Effector memory CD8-positive, alpha-beta T cell (primary cell): Measurements from ENCODE around the gene LRRC37A.
"Not testable (repeated sequence)": the region's sequence is repeated elsewhere in the genome, so short reads cannot be mapped to it uniquely, and the experiment has no call there.

Experiments used
- ATAC-seq: fragments of 150-1000 bp; cut with Tn5 transposase; replicated peaks from 2 replicates; pipeline ENCODE4 v1.10.0; 2021; ENCODE audit warnings: mild to moderate bottlenecking, moderate library complexity
- DNase-seq, 3 experiments: peaks; one replicate each; pipeline ENCODE4 v3.0.0; 2021
- H3K27ac Mint-ChIP-seq, 2 donors: one replicate each; pipeline ENCODE4 v1.8.0; 2022; ENCODE audit warnings: mild to moderate bottlenecking in 2 of 2, mixed read lengths in 2 of 2, moderate library complexity in 2 of 2
- H3K27me3 Mint-ChIP-seq, 2 donors: one replicate each; pipeline ENCODE4 v1.8.0; 2022; ENCODE audit warnings: mixed read lengths in 2 of 2
- H3K36me3 Mint-ChIP-seq: one replicate; pipeline ENCODE4 v1.8.0; 2022; ENCODE audit warnings: mild to moderate bottlenecking, moderate library complexity, mixed read lengths; ENCODE audit not compliant: insufficient read depth
- H3K4me1 Mint-ChIP-seq, 2 donors: one replicate each; pipeline ENCODE4 v1.8.0; 2022; ENCODE audit warnings: low read depth in 2 of 2, mixed read lengths in 2 of 2
- H3K4me3 Mint-ChIP-seq, 2 donors: one replicate each; pipeline ENCODE4 v1.8.0; 2022; ENCODE audit warnings: mild to moderate bottlenecking in 2 of 2, mixed read lengths in 2 of 2, moderate library complexity in 2 of 2
- H3K9me3 Mint-ChIP-seq, 2 donors: one replicate each; pipeline ENCODE4 v1.8.0; 2022; ENCODE audit warnings: mixed read lengths in 2 of 2

Gene LRRC37A

DNA sequence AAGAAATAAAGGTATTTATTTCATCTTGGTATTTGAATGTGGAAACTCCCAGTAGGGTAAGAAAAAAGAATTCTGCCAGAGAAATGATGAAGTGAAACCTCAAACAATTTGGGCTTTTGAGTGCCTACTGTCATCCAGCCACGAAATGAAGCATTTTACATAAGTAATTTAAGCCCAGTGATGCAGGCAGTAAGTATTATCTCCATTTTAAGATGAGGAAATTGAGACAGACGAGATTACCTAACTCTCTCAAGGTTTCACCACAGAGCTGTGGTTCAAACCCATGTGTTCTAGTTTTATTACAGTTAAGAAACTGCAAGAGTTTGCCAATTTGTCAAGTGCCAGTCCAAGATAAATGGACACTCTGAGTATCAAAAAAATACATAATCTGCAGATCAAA lies 53.4 kb downstream of the LRRC37A start:
- not testable (repeated sequence) for H3K36me3 Mint-ChIP-seq, DNase-seq, H3K9me3 Mint-ChIP-seq, H3K27me3 Mint-ChIP-seq, H3K27ac Mint-ChIP-seq, H3K4me1 Mint-ChIP-seq, H3K4me3 Mint-ChIP-seq
- peak; percentile 65 for ATAC-seq

DNA sequence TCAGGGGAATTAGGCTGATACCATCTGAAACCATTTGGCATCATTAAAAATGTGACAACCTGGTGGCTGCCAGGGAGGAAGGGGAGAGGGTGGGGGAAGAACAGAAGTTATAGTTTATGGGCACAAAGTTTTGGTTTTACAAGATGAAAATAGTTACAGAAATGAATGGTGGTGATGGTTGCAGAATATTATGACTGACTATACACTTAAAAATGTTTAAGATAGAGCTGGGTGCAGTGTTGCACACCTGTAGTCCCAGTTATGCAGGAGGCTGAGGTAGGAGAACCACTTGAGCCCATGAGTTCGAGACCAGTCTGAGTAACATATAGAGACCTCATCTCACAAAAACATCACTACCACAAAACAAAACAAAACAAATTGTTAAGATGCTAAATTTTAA lies 54.1 kb downstream of the LRRC37A start:
- not testable (repeated sequence) for H3K27me3 Mint-ChIP-seq, DNase-seq, H3K36me3 Mint-ChIP-seq, H3K9me3 Mint-ChIP-seq, H3K4me3 Mint-ChIP-seq, H3K27ac Mint-ChIP-seq, ATAC-seq, H3K4me1 Mint-ChIP-seq

DNA sequence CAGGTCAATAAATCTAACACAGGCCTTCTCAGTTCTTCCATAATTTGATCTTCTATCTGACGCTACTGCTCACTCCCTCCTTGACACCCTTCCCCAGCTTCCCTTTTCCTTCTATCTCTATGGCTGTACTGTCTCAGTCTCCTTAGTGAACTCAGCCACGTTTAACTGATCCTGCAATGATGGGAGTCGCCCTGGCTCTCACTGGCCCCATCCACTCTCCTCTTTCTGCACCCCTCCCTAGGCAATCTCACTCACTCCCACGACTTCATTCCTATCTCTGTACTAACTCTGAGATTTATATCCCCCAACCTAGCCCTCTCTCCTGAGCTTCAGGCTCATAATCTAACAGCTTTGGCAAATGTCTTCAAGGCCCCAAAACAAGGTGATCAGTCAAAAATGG lies 58.9 kb downstream of the LRRC37A start:
- not testable (repeated sequence) for H3K4me1 Mint-ChIP-seq, H3K36me3 Mint-ChIP-seq, DNase-seq, ATAC-seq, H3K9me3 Mint-ChIP-seq, H3K27me3 Mint-ChIP-seq, H3K27ac Mint-ChIP-seq, H3K4me3 Mint-ChIP-seq

DNA sequence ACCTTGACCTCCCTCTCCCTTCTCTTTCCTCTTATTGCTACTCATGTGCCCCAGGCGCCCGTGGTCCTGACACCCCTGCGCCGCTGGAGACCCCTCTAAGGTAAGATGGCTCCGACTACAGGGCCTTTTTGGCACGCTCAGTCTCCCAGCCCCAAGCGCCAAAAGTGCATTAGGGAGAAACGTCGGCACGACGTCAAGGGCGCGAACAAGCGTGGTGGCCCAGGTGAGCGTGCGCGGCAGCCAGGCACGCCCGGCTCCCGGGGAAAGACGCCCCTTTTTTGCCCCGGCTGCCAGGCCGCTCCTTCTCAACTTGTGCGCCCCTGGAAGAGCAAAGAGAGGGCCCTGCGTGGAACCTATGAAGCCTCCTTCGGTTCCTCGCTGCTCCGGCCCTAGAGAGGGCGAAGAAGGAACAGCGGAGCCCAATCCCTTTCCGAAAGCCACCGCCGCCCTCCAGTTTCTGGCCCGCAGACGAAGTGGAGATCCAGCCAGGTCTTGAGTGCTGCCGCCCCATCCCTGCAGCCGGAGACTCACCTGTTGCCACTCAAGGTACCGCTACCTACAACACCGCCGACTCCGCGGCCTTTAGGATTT lies 66.3 kb downstream of the LRRC37A start:
- not testable (repeated sequence) for DNase-seq, H3K27ac Mint-ChIP-seq

DNA sequence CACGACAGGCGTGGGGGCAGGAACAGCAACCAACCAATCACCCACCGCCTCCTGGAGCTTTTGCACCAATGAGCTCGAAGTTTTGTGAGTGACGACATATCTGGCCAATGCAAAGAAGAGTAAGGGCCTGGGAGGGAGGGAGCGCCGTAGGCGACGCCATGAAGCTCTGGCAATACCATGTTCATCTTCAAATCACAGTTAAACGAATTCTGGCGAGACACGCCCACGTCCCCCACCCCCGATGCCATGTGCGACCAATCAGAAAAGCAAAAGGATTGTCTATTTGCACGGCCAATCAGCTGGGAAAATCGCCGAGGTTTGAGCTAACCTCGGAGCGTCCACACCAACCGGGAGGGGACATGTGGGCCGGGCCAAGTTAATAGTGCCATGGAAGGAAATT lies 66.8 kb downstream of the LRRC37A start, which contains the start of gene ARL17B:
ARL17B (minus strand) TSS at position 12 of the 400 bp plus-strand sequence. CDS start 3,369 bp downstream, outside the sequence.
- H3K9me3 Mint-ChIP-seq, H3K4me3 Mint-ChIP-seq: not testable (repeated sequence)
- peak; percentile 86 to 91 (median 86) for DNase-seq

More for the DNA sequence above, 66.3 kb downstream of the LRRC37A start:
- not testable (repeated sequence) for H3K4me1 Mint-ChIP-seq, H3K27me3 Mint-ChIP-seq, H3K36me3 Mint-ChIP-seq, H3K9me3 Mint-ChIP-seq, H3K4me3 Mint-ChIP-seq
- peak; percentile 41 for ATAC-seq

DNA sequence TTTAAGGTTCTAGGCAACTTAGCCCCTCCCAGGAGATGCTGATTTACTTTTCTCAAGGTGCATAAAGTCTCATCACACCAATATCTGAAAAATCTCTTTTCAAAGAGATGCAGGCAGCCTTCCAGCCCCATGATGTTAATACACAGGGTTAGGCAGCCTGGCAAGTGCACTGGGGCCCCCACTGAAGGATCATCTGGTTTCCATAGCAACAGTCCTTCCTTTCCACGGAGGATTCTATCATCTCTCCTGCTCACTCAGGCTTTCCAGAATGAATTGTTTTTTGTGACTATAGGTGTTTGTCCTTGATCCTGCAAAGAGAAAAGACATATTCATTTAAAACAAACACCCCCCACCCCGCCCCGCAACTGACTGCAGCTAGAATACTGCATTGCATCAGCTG lies 72.6 kb downstream of the LRRC37A start:
- not testable (repeated sequence) for H3K27me3 Mint-ChIP-seq, H3K36me3 Mint-ChIP-seq, ATAC-seq

More for the DNA sequence above, 66.8 kb downstream of the LRRC37A start, which contains the start of gene ARL17B:
- not testable (repeated sequence) for H3K4me1 Mint-ChIP-seq, H3K27me3 Mint-ChIP-seq, H3K36me3 Mint-ChIP-seq, H3K27ac Mint-ChIP-seq
- ATAC-seq, result peak; percentile 94

DNA sequence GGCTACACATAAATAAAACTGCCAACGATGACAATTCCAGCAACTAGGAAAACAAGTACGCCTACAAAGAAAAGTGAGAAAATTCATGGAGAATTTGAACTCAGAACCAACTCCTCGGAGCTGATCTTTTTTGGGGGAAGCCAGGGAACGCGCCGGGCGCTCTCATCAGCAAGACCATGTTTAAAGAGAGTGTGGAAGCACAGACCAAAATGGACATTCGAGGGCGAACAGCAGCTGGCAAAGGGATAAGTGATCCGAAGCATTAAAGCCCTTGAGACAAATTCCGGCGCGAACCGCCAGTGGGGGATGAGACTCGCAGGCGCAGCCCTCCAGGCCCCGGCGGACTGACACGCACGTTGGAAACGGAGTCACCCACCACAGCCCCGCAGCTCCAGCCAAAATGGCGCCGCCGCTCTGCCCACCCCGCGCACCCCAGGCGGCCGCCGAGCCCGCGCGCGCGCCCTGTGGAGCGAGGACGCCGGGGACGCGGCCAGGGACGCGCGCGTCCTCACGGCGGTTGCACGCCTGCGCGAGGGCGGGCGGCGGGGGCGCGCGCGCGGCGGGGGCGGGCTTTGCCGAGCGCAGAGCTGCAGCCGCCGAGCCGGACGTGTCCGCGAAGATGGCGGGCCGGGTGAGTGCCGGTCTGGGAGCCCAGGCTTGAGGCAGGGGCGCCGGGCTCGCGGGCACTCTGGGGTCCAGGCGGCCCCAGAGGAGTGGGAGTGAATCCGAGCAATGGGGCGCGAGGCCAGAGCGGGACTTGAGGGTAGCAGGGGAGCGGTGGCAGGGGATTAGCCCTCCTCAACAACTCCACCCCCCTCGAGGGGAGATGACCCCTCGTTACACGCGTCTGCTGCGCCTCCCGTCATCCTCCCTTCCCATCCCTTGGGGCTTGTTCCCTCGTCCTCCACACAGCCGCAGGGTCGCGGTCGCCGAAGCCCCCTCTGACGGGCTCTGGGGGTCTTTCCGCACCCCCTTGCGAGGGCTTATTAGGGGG lies 77.6 kb downstream of the LRRC37A start:
- not testable (repeated sequence) for H3K27ac Mint-ChIP-seq, H3K27me3 Mint-ChIP-seq, DNase-seq, H3K9me3 Mint-ChIP-seq, H3K4me1 Mint-ChIP-seq, H3K4me3 Mint-ChIP-seq, H3K36me3 Mint-ChIP-seq
- ATAC-seq, result peak; percentile 91

More for the DNA sequence above, 72.6 kb downstream of the LRRC37A start:
- H3K4me3 Mint-ChIP-seq, DNase-seq, H3K4me1 Mint-ChIP-seq, H3K9me3 Mint-ChIP-seq, H3K27ac Mint-ChIP-seq: not testable (repeated sequence)

DNA sequence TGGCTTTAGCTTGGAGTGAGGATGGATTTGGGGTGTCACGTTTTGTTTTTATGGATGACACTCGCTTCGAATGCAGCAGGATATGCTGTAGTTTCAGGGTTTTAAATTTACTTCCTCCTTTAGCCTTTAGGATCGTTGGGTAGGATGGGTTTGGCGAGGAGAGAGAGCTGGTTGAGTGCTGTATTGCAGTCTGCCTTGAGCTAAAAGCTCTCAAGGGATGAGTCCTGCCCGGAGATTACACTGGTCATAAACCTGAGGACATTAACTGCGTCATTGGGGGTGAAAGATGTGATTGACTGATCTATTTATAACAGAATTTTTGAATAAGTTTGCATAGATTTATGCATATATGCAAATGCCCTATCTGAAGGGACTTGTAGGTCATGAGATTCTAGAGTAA lies 78.5 kb downstream of the LRRC37A start:
- H3K27ac Mint-ChIP-seq, H3K4me1 Mint-ChIP-seq, H3K27me3 Mint-ChIP-seq, H3K36me3 Mint-ChIP-seq, H3K9me3 Mint-ChIP-seq, H3K4me3 Mint-ChIP-seq, DNase-seq: not testable (repeated sequence)
- ATAC-seq, result peak; percentile 55

DNA sequence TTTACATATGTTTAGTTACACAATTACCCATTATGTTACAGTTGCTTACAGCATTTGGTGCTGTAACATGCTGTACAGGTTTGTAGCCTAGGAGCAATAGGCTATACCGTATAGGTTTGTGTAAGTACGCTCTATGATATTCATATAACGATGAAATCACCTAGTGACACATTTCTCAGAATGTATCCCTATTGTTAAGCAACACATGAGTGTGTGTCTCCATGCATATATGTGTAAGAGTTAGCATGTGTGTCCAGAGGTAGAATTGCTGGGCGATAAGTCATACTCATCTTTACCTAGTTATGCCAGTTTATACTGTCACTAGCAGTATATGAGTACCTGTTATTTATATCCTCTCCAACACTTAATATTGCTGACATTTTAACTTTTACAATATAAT lies 88.2 kb downstream of the LRRC37A start:
- not testable (repeated sequence) for ATAC-seq, H3K4me3 Mint-ChIP-seq, H3K4me1 Mint-ChIP-seq, H3K9me3 Mint-ChIP-seq, DNase-seq, H3K27me3 Mint-ChIP-seq, H3K36me3 Mint-ChIP-seq, H3K27ac Mint-ChIP-seq

DNA sequence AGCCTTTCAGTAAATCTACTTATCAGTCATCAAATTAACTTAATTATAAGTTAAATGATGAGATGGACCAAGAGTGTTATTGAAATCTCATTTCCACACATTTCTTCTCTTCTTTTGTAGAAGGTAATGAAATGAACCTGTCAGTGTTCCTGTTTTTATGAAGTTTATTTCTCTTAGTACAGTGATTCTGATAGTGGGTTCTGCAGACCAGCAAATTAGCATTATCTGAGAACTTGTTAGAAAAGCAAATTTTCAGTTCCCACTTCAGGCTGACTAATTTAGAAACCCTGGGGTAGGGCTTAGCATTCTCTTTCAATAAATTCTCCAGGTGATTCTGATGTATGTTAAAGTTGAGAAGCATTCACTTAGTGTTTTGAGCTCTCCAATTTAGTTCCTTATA lies 90.6 kb downstream of the LRRC37A start:
- not testable (repeated sequence) for ATAC-seq, H3K9me3 Mint-ChIP-seq, DNase-seq, H3K27ac Mint-ChIP-seq, H3K4me3 Mint-ChIP-seq, H3K36me3 Mint-ChIP-seq, H3K27me3 Mint-ChIP-seq, H3K4me1 Mint-ChIP-seq
